GM23338 (cell line): ENCODE measurements around the gene QKI. TPM values are rescaled to one million over a fixed set of nuclear protein-coding genes. Genes with fewer than 3 reads are reported as not detected.

Source experiments
- ATAC-seq: fragments of 200-7000 bp; cut with Tn5 transposase; 3 replicates; pipeline ENCODE4 v1.9.1; 2020
- DNase-seq: peaks from one replicate; pipeline ENCODE4 v3.0.0-alpha.2; 2015; ENCODE audit warnings: low spot score
- H2AFZ ChIP-seq: fragments of 200-600 bp; sonication (generic); 2 replicates; pipeline ENCODE4 v1.8.0; 2016; ENCODE audit warnings: antibody characterized with exemption, mild to moderate bottlenecking, moderate library complexity
- H3F3A ChIP-seq: fragments of 200-600 bp; sonication (generic); replicated peaks from 2 replicates; pipeline ENCODE4 v1.8.0; 2017; ENCODE audit warnings: antibody characterized with exemption, mixed run types, low read depth
- H3K27ac ChIP-seq: fragments of 200-600 bp; sonication (generic); 2 replicates; pipeline ENCODE4 v1.6.1; 2016; ENCODE audit warnings: low read depth
- H3K27me3 ChIP-seq: fragments of 200-600 bp; sonication (generic); 2 replicates; pipeline ENCODE4 v1.8.0; 2016; ENCODE audit warnings: mild to moderate bottlenecking, mixed run types, moderate library complexity; ENCODE audit not compliant: insufficient read depth
- H3K36me3 ChIP-seq: fragments of 200-600 bp; sonication (generic); 2 replicates; pipeline ENCODE4 v1.8.0; 2016; ENCODE audit warnings: mild to moderate bottlenecking; ENCODE audit not compliant: insufficient read depth
- H3K4me1 ChIP-seq: fragments of 200-600 bp; sonication (generic); 2 replicates; pipeline ENCODE4 v1.8.0; 2016; ENCODE audit warnings: mild to moderate bottlenecking, moderate library complexity; ENCODE audit not compliant: insufficient read depth
- H3K4me2 ChIP-seq: fragments of 200-600 bp; sonication (generic); 2 replicates; pipeline ENCODE4 v1.7.1; 2017; ENCODE audit warnings: mixed run types
- H3K4me3 ChIP-seq: fragments of 200-600 bp; sonication (generic); 2 replicates; pipeline ENCODE4 v1.6.1; 2016; ENCODE audit warnings: mixed run types
- H3K79me2 ChIP-seq: fragments of 200-600 bp; sonication (generic); replicated peaks from 2 replicates; pipeline ENCODE4 v1.8.0; 2017; ENCODE audit warnings: mild to moderate bottlenecking; ENCODE audit not compliant: insufficient read depth
- H3K9me2 ChIP-seq: fragments of 200-600 bp; sonication (generic); 2 replicates; pipeline ENCODE4 v1.8.0; 2017; ENCODE audit not compliant: insufficient read depth
- H4K20me1 ChIP-seq: fragments of 200-600 bp; sonication (generic); replicated peaks from 2 replicates; pipeline ENCODE4 v1.8.0; 2017; ENCODE audit warnings: mild to moderate bottlenecking; ENCODE audit not compliant: insufficient read depth
- H3K27ac Mint-ChIP-seq: 2 replicates; pipeline ENCODE4 v1.8.0; 2020; ENCODE audit warnings: inconsistent platforms, mild to moderate bottlenecking, moderate library complexity, mixed read lengths
- H3K27me3 Mint-ChIP-seq: 3 replicates; pipeline ENCODE4 v1.8.0; 2022; ENCODE audit warnings: low read depth, mild to moderate bottlenecking, moderate library complexity, mixed read lengths, inconsistent platforms; ENCODE audit not compliant: insufficient read depth, poor library complexity
- H3K36me3 Mint-ChIP-seq: 3 replicates; pipeline ENCODE4 v1.8.0; 2021; ENCODE audit warnings: low read depth, mild to moderate bottlenecking, inconsistent platforms, moderate library complexity, mixed read lengths
- H3K4me1 Mint-ChIP-seq: 3 replicates; pipeline ENCODE4 v1.8.0; 2020; ENCODE audit warnings: mild to moderate bottlenecking, inconsistent platforms, mixed read lengths
- H3K4me3 Mint-ChIP-seq: 3 replicates; pipeline ENCODE4 v1.8.0; 2021; ENCODE audit warnings: moderate library complexity, mild to moderate bottlenecking, inconsistent platforms, mixed read lengths
- H3K9me3 Mint-ChIP-seq: 3 replicates; pipeline ENCODE4 v1.8.0; 2020; ENCODE audit warnings: moderate library complexity, mild to moderate bottlenecking, inconsistent platforms, mixed read lengths
- CREB1 ChIP-seq: fragments of 250-450 bp; sonication (Bioruptor Pico); IDR thresholded peaks from 2 replicates; pipeline ENCODE4 v1.5.0; 2020; ENCODE audit warnings: low read depth, mild to moderate bottlenecking, moderate library complexity
- EZH2phosphoT487 ChIP-seq: fragments of 200-600 bp; sonication (generic); IDR thresholded peaks from one replicate; pipeline ENCODE4 v1.8.1; 2018; ENCODE audit warnings: antibody characterized with exemption; ENCODE audit not compliant: unreplicated experiment
- POLR2AphosphoS5 ChIP-seq: IDR thresholded peaks from 2 replicates; pipeline ENCODE4 v1.6.1; 2016; ENCODE audit warnings: antibody characterized with exemption, low read depth
- STAT1 ChIP-seq: IDR thresholded peaks from one replicate; pipeline ENCODE4 v1.6.1; 2016; ENCODE audit warnings: antibody characterized with exemption; ENCODE audit not compliant: unreplicated experiment
- ZNF114 ChIP-seq: fragments of 250-450 bp; sonication (Bioruptor Pico); IDR thresholded peaks from 2 replicates; pipeline ENCODE4 v1.5.0; 2020; ENCODE audit warnings: mild to moderate bottlenecking, moderate library complexity
- ZNF331 ChIP-seq: fragments of 250-450 bp; sonication (Bioruptor Pico); IDR thresholded peaks from 2 replicates; pipeline ENCODE4 v1.5.0; 2020; ENCODE audit warnings: low read depth, mild to moderate bottlenecking, moderate library complexity
- polyA plus RNA-seq: library from polyadenylated mRNA; unstranded; fragments of >200 nt; fragmentation: Nextera tagmentation; extraction: Ambion mirVana; gene quantifications from 2 replicates; pipeline ENCODE4 v1.2.1, GENCODE V29; 2016
- total RNA-seq: library from RNA; depleted of rRNA; stranded (reverse); fragments of >200 nt; shearing (Covaris generic); gene quantifications from 2 replicates; pipeline ENCODE4 v1.2.3, GENCODE V29; 2014
- TF ChIP-seq, protein P1 (sequence below): IDR thresholded peaks from one replicate; pipeline ENCODE4 v1.6.1; 2018; ENCODE audit warnings: antibody characterized with exemption; ENCODE audit not compliant: unreplicated experiment
- TF ChIP-seq, protein P2 (sequence below), 2 experiments: fragments of 200-600 bp in 1 of 2; sonication (generic) in 1 of 2; conservative IDR thresholded peaks; 2 replicates each; pipeline versions ENCODE4 v1.5.1 to v1.6.1; 2016 to 2017; ENCODE audit warnings: antibody characterized with exemption in 2 of 2, low read depth in 2 of 2, mild to moderate bottlenecking in 2 of 2, moderate library complexity in 1 of 2

QKI gene
- total and polyA plus RNA-seq, 2 experiments from 2014 or later = 60.8 to 159 TPM

DNA sequence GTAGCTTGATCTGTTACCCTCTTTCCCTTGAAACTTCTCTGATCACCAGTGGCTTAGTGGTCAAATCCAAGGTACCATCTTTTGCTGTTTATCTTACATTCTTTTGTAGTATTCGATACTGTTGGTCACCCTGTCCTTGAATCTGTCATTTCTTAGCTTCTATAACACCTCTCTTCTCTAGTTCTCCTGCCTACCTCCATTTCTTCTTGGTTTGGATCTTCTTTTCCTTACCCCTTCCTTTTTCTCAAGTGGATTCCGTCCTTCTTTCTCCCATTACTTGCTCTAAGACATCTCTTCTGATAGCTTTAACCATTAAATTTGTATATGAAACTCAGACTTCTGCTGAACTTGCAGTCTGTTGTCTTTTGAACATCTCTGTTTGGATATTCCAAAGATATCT lies 39.9 kb downstream of the QKI start (continued):
- TF ChIP-seq, protein P1, sequence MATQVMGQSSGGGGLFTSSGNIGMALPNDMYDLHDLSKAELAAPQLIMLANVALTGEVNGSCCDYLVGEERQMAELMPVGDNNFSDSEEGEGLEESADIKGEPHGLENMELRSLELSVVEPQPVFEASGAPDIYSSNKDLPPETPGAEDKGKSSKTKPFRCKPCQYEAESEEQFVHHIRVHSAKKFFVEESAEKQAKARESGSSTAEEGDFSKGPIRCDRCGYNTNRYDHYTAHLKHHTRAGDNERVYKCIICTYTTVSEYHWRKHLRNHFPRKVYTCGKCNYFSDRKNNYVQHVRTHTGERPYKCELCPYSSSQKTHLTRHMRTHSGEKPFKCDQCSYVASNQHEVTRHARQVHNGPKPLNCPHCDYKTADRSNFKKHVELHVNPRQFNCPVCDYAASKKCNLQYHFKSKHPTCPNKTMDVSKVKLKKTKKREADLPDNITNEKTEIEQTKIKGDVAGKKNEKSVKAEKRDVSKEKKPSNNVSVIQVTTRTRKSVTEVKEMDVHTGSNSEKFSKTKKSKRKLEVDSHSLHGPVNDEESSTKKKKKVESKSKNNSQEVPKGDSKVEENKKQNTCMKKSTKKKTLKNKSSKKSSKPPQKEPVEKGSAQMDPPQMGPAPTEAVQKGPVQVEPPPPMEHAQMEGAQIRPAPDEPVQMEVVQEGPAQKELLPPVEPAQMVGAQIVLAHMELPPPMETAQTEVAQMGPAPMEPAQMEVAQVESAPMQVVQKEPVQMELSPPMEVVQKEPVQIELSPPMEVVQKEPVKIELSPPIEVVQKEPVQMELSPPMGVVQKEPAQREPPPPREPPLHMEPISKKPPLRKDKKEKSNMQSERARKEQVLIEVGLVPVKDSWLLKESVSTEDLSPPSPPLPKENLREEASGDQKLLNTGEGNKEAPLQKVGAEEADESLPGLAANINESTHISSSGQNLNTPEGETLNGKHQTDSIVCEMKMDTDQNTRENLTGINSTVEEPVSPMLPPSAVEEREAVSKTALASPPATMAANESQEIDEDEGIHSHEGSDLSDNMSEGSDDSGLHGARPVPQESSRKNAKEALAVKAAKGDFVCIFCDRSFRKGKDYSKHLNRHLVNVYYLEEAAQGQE = no peak
- TF ChIP-seq STAT1 = no peak
- TF ChIP-seq, protein P2, sequence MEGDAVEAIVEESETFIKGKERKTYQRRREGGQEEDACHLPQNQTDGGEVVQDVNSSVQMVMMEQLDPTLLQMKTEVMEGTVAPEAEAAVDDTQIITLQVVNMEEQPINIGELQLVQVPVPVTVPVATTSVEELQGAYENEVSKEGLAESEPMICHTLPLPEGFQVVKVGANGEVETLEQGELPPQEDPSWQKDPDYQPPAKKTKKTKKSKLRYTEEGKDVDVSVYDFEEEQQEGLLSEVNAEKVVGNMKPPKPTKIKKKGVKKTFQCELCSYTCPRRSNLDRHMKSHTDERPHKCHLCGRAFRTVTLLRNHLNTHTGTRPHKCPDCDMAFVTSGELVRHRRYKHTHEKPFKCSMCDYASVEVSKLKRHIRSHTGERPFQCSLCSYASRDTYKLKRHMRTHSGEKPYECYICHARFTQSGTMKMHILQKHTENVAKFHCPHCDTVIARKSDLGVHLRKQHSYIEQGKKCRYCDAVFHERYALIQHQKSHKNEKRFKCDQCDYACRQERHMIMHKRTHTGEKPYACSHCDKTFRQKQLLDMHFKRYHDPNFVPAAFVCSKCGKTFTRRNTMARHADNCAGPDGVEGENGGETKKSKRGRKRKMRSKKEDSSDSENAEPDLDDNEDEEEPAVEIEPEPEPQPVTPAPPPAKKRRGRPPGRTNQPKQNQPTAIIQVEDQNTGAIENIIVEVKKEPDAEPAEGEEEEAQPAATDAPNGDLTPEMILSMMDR (conservative IDR thresholded peaks at IDR 0.05; ENCODE audit: low read depth in 2 of 2) = no peak
- no peak for TF ChIP-seq ZNF331 (CRISPR knock-in tag)
- TF ChIP-seq CREB1 (CRISPR knock-in tag) = no peak

DNA sequence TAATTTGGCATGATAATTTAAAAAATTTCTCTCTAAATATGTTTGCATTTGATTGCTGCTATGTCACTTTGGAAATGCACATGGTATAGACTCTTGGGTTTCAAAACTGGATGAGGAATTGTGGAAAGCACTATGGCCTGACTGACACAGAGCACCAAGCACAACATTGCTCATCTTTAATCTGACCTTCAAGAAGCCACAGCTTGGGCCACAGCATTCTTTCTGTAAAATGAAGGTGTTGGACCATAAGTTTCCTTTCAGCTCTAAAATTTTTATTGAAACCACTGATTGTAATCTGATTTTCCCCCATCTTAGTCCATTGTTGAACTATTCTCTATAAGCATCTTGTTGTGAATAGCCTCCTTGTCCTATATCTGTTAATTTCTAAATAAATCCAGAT lies 41.0 kb downstream of the QKI start:
- Histone ChIP-seq H3K27ac (no peak overlapping the region), H3K27me3 (no peaks in the 10 kb centered on the region), H4K20me1 (peaks cover 41% of the 10 kb centered on the region), H3K79me2 (peaks cover 100% of the 10 kb centered on the region), H3F3A (no peaks in the 10 kb centered on the region), H2AFZ (no peak overlapping the region), H3K36me3 (no peaks in the 10 kb centered on the region), H3K4me3 (no peak overlapping the region), H3K4me1 (peaks cover 9% of the 10 kb centered on the region), H3K4me2 (no peak overlapping the region), H3K9me2 (no peaks in the 10 kb centered on the region)
- no peak for DNase-seq
- peaks cover 51% of the 10 kb centered on the region for H3K4me1 Mint-ChIP-seq
- H3K27me3 Mint-ChIP-seq = peaks cover 2% of the 10 kb centered on the region
- no peak for ATAC-seq
- TF ChIP-seq ZNF114 (CRISPR knock-in tag) (no peak), POLR2AphosphoS5 (no peak), STAT1 (no peak), EZH2phosphoT487 (no peak)
- TF ChIP-seq, protein P1 = no peak
- H3K4me3 Mint-ChIP-seq = no peak overlapping the region
- no peaks in the 10 kb centered on the region for H3K9me3 Mint-ChIP-seq
- peaks cover 4% of the 10 kb centered on the region; the same call in 1 of the 3 replicates for H3K36me3 Mint-ChIP-seq
- H3K27ac Mint-ChIP-seq = no peak overlapping the region
